B cell (primary cell): ENCODE data around the gene DIS3. TPM values are rescaled to one million over a fixed set of nuclear protein-coding genes. Genes with fewer than 3 reads are reported as not detected.

Experiments
- ATAC-seq: fragments of 200-7000 bp; cut with Tn5 transposase; one replicate; pipeline ENCODE4 v1.10.0; 2021; ENCODE audit warnings: low read depth, mild to moderate bottlenecking, moderate number of reproducible peaks, moderate library complexity
- CTCF ChIA-PET: fragments of 350-600 bp; sonication (Branson Sonifier 250); formaldehyde crosslinking; loops from one replicate; lab custom pipeline; 2021; ENCODE audit warnings: antibody characterized with exemption, inconsistent platforms; lab: Charles Lee
- POLR2A ChIA-PET: fragments of 350-600 bp; sonication (Branson Sonifier 250); formaldehyde crosslinking; loops from one replicate; lab custom pipeline; 2021; ENCODE audit warnings: antibody characterized with exemption; lab: Charles Lee
- DNase-seq: peaks from one replicate; pipeline ENCODE4 v3.0.0; 2013
- H2AFZ ChIP-seq: 2 replicates; pipeline ENCODE4 v1.6.1; 2012; ENCODE audit warnings: mild to moderate bottlenecking, low read depth, low read length; ENCODE audit not compliant: insufficient read depth, poor library complexity, severe bottlenecking
- H3K27ac ChIP-seq, 2 donors: 1 replicate in 1 of 2; 2 replicates in 1 of 2; pipeline ENCODE4 v1.5.1; 2012 to 2013; ENCODE audit warnings: low read length in 2 of 2, mild to moderate bottlenecking in 2 of 2, moderate library complexity in 1 of 2
- H3K27me3 ChIP-seq, 4 experiments: fragments of 200-600 bp in 1 of 4; sonication (generic) in 1 of 4; replicated peaks in 1 of 4; 1 replicate in 2 of 4; 2 replicates in 2 of 4; pipeline versions ENCODE4 v1.6.1 to v1.7.0; 2013 to 2016; ENCODE audit warnings: low read length in 3 of 4, mild to moderate bottlenecking in 2 of 4, mixed read lengths in 1 of 4, moderate library complexity in 1 of 4; ENCODE audit not compliant: insufficient read depth in 4 of 4, control insufficient read depth in 3 of 4; ENCODE audit errors: control extremely low read depth in 1 of 4
- H3K36me3 ChIP-seq, 2 experiments: replicated peaks in 1 of 2; 1 replicate in 1 of 2; 2 replicates in 1 of 2; pipeline versions ENCODE4 v1.6.1 to v1.7.1; 2013; ENCODE audit warnings: low read length in 1 of 2; ENCODE audit not compliant: insufficient read depth in 2 of 2, control insufficient read depth in 1 of 2; ENCODE audit errors: control extremely low read depth in 1 of 2, extremely low read depth in 1 of 2
- H3K4me1 ChIP-seq, 2 donors: fragments of 200-600 bp in 1 of 2; sonication (generic) in 1 of 2; 1 replicate in 1 of 2; 2 replicates in 1 of 2; pipeline versions ENCODE4 v1.5.1 to v1.6.1; 2013 to 2017; ENCODE audit warnings: low read length in 2 of 2; ENCODE audit not compliant: control insufficient read depth in 2 of 2, insufficient read depth in 2 of 2
- H3K4me2 ChIP-seq: replicated peaks from 2 replicates; pipeline ENCODE3; 2012; ENCODE audit warnings: mild to moderate bottlenecking, low read depth, low read length; ENCODE audit not compliant: poor library complexity, severe bottlenecking
- H3K4me3 ChIP-seq, 5 experiments: fragments of 200-600 bp in 1 of 5; sonication (generic) in 1 of 5; 1 replicate in 3 of 5; 2 replicates in 2 of 5; pipeline versions ENCODE4 v1.5.1 to v1.7.0; 2011 to 2016; ENCODE audit warnings: low read length in 4 of 5, mild to moderate bottlenecking in 4 of 5, low read depth in 2 of 5, control low read depth in 1 of 5, moderate library complexity in 1 of 5; ENCODE audit not compliant: insufficient read depth in 1 of 5; ENCODE audit errors: control extremely low read depth in 1 of 5, extremely low read depth in 1 of 5
- H3K79me2 ChIP-seq: fragments of 200-600 bp; sonication (generic); one replicate; pipeline ENCODE4 v1.6.0; 2016; ENCODE audit warnings: low read length; ENCODE audit not compliant: control insufficient read depth, insufficient read depth
- H3K9ac ChIP-seq: fragments of 200-600 bp; sonication (generic); 2 replicates; pipeline ENCODE4 v1.6.1; 2017; ENCODE audit warnings: mild to moderate bottlenecking, low read length, moderate library complexity
- H3K9me3 ChIP-seq, 3 donors: one replicate each; pipeline versions ENCODE4 v1.6.1 to v1.7.1; 2013; ENCODE audit warnings: low read length in 2 of 3; ENCODE audit not compliant: control insufficient read depth in 2 of 3, insufficient read depth in 1 of 3; ENCODE audit errors: control extremely low read depth in 1 of 3
- H4K20me1 ChIP-seq: 2 replicates; pipeline ENCODE4 v1.6.0; 2012; ENCODE audit warnings: mild to moderate bottlenecking, low read length; ENCODE audit not compliant: insufficient read depth, control insufficient read depth, poor library complexity, severe bottlenecking
- H3K27ac Mint-ChIP-seq: one replicate; pipeline ENCODE4 v1.8.0; 2021; ENCODE audit warnings: mixed read lengths
- H3K27me3 Mint-ChIP-seq: one replicate; pipeline ENCODE4 v1.8.0; 2021; ENCODE audit warnings: mixed read lengths
- H3K4me1 Mint-ChIP-seq: one replicate; pipeline ENCODE4 v1.8.0; 2021; ENCODE audit warnings: mixed read lengths
- H3K4me3 Mint-ChIP-seq: one replicate; pipeline ENCODE4 v1.8.0; 2021; ENCODE audit warnings: mixed read lengths
- H3K9me3 Mint-ChIP-seq: one replicate; pipeline ENCODE4 v1.8.0; 2022; ENCODE audit warnings: mixed read lengths; ENCODE audit not compliant: insufficient read depth
- EZH2 ChIP-seq: IDR thresholded peaks from 2 replicates; pipeline ENCODE4 v1.6.1; 2012; ENCODE audit warnings: borderline replicate concordance, low read depth, mild to moderate bottlenecking, moderate library complexity, low read length; ENCODE audit not compliant: insufficient read depth, poor library complexity, severe bottlenecking
- WGBS: methylation state at CpG from one replicate; pipeline ENCODE4 v1.1.5; 2013; ENCODE audit warnings: missing lambda C conversion rate; ENCODE audit not compliant: insufficient coverage; 5-methylcytosine and 5-hydroxymethylcytosine counted together
- intact Hi-C: fragments of 100-400 bp; cut with micrococcal nuclease; formaldehyde crosslinking; loops from one replicate; pipeline ENCODE4 v1.10.0; 2022
- polyA minus RNA-seq: library from RNA; depleted of rRNA, polyadenylated mRNA; stranded (reverse); fragments of >200 nt; gene quantifications from 2 replicates; pipeline ENCODE4 v1.2.3, GENCODE V29; 2012
- polyA plus RNA-seq: library from polyadenylated mRNA; depleted of rRNA; stranded (reverse); fragments of >200 nt; gene quantifications from 2 replicates; pipeline ENCODE4 v1.2.3, GENCODE V29; 2012
- total RNA-seq, 2 donors: library from RNA; stranded (reverse); fragments of 120-200 nt in 1 of 2; gene quantifications; 1 replicate in 1 of 2; 2 replicates in 1 of 2; pipeline versions ENCODE4 v1.2.3 to v1.2.4, GENCODE V29; 2013 to 2022
- TF ChIP-seq, protein P1 (sequence below): fragments of 200-600 bp; IDR thresholded peaks from one replicate; pipeline ENCODE4 v1.8.0; 2022; ENCODE audit warnings: antibody characterized with exemption, mild to moderate bottlenecking

Gene DIS3, protein sequence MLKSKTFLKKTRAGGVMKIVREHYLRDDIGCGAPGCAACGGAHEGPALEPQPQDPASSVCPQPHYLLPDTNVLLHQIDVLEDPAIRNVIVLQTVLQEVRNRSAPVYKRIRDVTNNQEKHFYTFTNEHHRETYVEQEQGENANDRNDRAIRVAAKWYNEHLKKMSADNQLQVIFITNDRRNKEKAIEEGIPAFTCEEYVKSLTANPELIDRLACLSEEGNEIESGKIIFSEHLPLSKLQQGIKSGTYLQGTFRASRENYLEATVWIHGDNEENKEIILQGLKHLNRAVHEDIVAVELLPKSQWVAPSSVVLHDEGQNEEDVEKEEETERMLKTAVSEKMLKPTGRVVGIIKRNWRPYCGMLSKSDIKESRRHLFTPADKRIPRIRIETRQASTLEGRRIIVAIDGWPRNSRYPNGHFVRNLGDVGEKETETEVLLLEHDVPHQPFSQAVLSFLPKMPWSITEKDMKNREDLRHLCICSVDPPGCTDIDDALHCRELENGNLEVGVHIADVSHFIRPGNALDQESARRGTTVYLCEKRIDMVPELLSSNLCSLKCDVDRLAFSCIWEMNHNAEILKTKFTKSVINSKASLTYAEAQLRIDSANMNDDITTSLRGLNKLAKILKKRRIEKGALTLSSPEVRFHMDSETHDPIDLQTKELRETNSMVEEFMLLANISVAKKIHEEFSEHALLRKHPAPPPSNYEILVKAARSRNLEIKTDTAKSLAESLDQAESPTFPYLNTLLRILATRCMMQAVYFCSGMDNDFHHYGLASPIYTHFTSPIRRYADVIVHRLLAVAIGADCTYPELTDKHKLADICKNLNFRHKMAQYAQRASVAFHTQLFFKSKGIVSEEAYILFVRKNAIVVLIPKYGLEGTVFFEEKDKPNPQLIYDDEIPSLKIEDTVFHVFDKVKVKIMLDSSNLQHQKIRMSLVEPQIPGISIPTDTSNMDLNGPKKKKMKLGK
- total RNA-seq (39.8 and 40.6 TPM in 2 replicates), polyA plus RNA-seq (10.4 and 14.9 TPM in 2 replicates), polyA minus RNA-seq (36.1 and 36.4 TPM in 2 replicates)
- 38.6 TPM for total RNA-seq (2013)

DNA sequence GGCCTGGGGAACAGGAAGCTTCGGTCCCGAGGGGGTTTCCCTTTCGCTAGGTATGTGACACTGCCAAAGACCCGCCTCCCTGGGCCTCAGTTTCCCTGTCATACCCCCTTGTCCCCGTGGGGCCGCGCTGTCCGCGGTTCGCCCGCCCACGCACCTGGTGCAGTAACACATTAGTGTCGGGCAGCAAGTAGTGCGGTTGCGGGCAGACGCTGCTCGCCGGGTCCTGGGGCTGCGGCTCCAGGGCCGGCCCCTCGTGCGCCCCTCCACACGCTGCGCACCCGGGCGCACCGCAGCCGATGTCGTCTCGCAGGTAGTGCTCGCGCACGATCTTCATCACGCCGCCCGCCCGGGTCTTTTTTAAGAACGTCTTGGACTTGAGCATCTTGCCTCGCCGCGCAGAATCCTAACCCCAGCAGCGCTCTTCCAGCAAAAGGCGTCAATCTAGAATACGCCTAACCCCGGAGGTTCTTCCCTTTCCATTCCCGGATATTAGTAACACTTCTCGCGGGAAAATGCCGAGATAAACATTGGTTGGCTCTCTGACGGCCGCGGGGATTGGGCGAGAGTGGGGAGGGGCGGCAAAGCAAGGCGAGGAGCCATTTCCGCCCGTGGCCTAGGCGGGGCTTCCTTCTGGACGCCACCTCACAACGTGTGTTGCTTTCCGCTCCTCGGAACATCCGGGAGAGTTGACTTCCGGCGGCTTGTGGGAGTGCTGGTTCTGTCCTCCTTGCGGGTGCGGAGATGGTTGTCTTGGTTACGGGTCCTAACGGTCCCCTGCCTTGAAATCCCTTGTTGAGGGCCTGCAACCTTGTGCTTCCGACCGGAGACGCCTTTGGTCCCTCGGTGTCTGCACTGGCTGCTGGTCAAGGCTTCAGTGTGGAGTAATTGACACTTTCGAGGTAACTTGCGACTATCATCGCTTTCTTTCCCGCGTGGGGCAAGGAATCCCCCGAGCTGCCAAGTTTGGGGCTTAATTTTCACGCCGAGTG, at the start of gene DIS3, which contains the start of gene PIBF1:
Gene DIS3, minus strand, starts transcription at position 450 of the 989 bp plus-strand sequence. Its CDS starts 68 bp downstream, at position 382.
Gene PIBF1, plus strand, starts transcription at position 683 of the 989 bp plus-strand sequence. CDS start 1,337 bp downstream, outside the sequence.
- peak within 1 kb of the TSS; percentile 93 for H2AFZ ChIP-seq
- intact Hi-C loops, result loop anchor here (1.0 kb wide), 1 partner anchor 54 kb away; the partner anchor contains the start of genes BORA and MZT1
- CTCF ChIA-PET, result no interaction called here
- no peaks in the 10 kb centered on the region for H3K9me3 ChIP-seq
- peak within 1 kb of the TSS; percentile 85 to 92 (median 89) for H3K4me3 ChIP-seq
- H3K9ac ChIP-seq, result peak within 1 kb of the TSS; percentile 86
- H3K4me3 Mint-ChIP-seq, result peak within 1 kb of the TSS; percentile 98
- H3K27ac ChIP-seq, result peak within 1 kb of the TSS; percentile 79 to 89
- ATAC-seq, result peak; percentile 98
- no peaks in the 10 kb centered on the region for H3K9me3 Mint-ChIP-seq
- under 1% methylated on average over 70 of the region's 81 CpGs for WGBS
- peaks cover 21 to 25% of the 10 kb centered on the region in 2 donors for H3K4me1 ChIP-seq
- peak within 1 kb of the TSS; percentile 95 for H3K27ac Mint-ChIP-seq
- peak within 1 kb of the TSS; percentile 79 for H3K4me2 ChIP-seq
- H3K36me3 ChIP-seq, result peaks cover 12 to 20% of the 10 kb centered on the region in 2 experiments
- peak; percentile 97 for DNase-seq
- peaks cover 51% of the 10 kb centered on the region for H3K4me1 Mint-ChIP-seq
- POLR2A ChIA-PET, result no interaction called here
- H3K79me2 ChIP-seq, result peaks cover 80% of the 10 kb centered on the region
- no peak for TF ChIP-seq EZH2
- TF ChIP-seq, protein P1, sequence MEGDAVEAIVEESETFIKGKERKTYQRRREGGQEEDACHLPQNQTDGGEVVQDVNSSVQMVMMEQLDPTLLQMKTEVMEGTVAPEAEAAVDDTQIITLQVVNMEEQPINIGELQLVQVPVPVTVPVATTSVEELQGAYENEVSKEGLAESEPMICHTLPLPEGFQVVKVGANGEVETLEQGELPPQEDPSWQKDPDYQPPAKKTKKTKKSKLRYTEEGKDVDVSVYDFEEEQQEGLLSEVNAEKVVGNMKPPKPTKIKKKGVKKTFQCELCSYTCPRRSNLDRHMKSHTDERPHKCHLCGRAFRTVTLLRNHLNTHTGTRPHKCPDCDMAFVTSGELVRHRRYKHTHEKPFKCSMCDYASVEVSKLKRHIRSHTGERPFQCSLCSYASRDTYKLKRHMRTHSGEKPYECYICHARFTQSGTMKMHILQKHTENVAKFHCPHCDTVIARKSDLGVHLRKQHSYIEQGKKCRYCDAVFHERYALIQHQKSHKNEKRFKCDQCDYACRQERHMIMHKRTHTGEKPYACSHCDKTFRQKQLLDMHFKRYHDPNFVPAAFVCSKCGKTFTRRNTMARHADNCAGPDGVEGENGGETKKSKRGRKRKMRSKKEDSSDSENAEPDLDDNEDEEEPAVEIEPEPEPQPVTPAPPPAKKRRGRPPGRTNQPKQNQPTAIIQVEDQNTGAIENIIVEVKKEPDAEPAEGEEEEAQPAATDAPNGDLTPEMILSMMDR, result peak; percentile 13
- no peaks in the 10 kb centered on the region for H3K27me3 ChIP-seq
- no peaks in the 10 kb centered on the region for H3K27me3 Mint-ChIP-seq
- H4K20me1 ChIP-seq, result peaks cover 25% of the 10 kb centered on the region
